Tibial artery (tissue), 4 donors: ENCODE results near the gene CAB39.

ENCODE experiments used
- DNase-seq, 2 donors: peaks; one replicate each; pipeline ENCODE4 v3.0.0-alpha.2; 2019
- H3K27ac ChIP-seq, 2 donors: fragments of 200-600 bp; sonication (generic) in 1 of 2; 1 replicate in 1 of 2; 2 replicates in 1 of 2; pipeline ENCODE4 v1.5.1; 2018 to 2019; ENCODE audit warnings: mild to moderate bottlenecking in 1 of 2
- H3K27me3 ChIP-seq, 2 donors: fragments of 200-600 bp; sonication (generic) in 1 of 2; one replicate each; pipeline versions ENCODE4 v1.5.1 to v1.6.0; 2016 to 2019
- H3K36me3 ChIP-seq, 3 donors: fragments of 200-600 bp; sonication (generic) in 2 of 3; one replicate each; pipeline ENCODE4 v1.5.1; 2016 to 2019; ENCODE audit warnings: mild to moderate bottlenecking in 2 of 3
- H3K4me1 ChIP-seq, 4 donors: fragments of 200-600 bp; sonication (generic) in 2 of 4; 1 replicate in 3 of 4; 2 replicates in 1 of 4; pipeline ENCODE4 v1.5.1; 2016 to 2019
- H3K4me3 ChIP-seq, 2 donors: fragments of 200-600 bp; sonication (generic) in 1 of 2; 1 replicate in 1 of 2; 2 replicates in 1 of 2; pipeline ENCODE4 v1.5.1; 2018 to 2019; ENCODE audit warnings: mild to moderate bottlenecking in 2 of 2
- H3K9me3 ChIP-seq, 3 donors: fragments of 200-600 bp; sonication (generic) in 1 of 3; one replicate each; pipeline ENCODE4 v1.5.1; 2016 to 2019
- intact Hi-C: fragments of 100-400 bp; cut with DNase I; formaldehyde crosslinking; loops from one replicate; pipeline ENCODE4 v1.15.0; 2023; ENCODE audit warnings: low total_unique reads
- TF ChIP-seq, protein P1 (sequence below), 2 experiments: fragments of 200-600 bp in 1 of 2; fragments of 450-650 bp in 1 of 2; IDR thresholded peaks; one replicate each; pipeline ENCODE4 v1.5.1; 2017 to 2019; ENCODE audit warnings: antibody characterized with exemption in 2 of 2, mild to moderate bottlenecking in 1 of 2, moderate library complexity in 1 of 2

Gene CAB39

GRCh38 chr2:230706053-230706521 lies 6.6 kb upstream of the CAB39 start:
- TF ChIP-seq, protein P1, sequence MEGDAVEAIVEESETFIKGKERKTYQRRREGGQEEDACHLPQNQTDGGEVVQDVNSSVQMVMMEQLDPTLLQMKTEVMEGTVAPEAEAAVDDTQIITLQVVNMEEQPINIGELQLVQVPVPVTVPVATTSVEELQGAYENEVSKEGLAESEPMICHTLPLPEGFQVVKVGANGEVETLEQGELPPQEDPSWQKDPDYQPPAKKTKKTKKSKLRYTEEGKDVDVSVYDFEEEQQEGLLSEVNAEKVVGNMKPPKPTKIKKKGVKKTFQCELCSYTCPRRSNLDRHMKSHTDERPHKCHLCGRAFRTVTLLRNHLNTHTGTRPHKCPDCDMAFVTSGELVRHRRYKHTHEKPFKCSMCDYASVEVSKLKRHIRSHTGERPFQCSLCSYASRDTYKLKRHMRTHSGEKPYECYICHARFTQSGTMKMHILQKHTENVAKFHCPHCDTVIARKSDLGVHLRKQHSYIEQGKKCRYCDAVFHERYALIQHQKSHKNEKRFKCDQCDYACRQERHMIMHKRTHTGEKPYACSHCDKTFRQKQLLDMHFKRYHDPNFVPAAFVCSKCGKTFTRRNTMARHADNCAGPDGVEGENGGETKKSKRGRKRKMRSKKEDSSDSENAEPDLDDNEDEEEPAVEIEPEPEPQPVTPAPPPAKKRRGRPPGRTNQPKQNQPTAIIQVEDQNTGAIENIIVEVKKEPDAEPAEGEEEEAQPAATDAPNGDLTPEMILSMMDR (IDR thresholded peaks at IDR 0.05), result no peak
- peaks cover 0 to 7% (median 6%) of the 10 kb centered on the region in 3 donors for H3K9me3 ChIP-seq
- H3K27ac ChIP-seq, result no peak overlapping the region
- no peaks in the 10 kb centered on the region for H3K36me3 ChIP-seq
- no peak for DNase-seq
- intact Hi-C loops, result no loop called here
- no peaks in the 10 kb centered on the region for H3K4me1 ChIP-seq
- H3K4me3 ChIP-seq, result no peak overlapping the region
- H3K27me3 ChIP-seq, result no peaks in the 10 kb centered on the region

DNA sequence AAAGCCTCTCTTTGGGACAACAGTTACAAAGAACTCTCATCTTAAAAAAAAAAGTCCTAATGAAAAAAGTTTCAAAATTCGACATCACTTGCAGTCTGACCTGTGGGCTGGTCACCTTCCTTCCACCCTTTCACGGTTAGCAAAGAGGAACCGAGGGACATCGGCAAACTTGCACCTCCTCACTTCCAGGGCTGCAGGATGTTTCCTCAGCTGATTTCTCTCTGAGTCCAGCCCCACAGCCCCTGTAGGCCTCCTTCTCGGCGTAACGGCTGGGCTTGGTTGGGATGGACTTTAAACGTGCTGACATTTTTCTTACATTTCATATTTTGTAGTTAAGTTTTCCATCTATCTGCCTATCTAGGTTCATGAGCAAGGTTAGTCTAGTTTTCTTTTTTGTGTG lies 5.7 kb upstream of the CAB39 start:
- TF ChIP-seq, protein P1 (IDR thresholded peaks at IDR 0.05), result no peak
- peaks cover 0 to 7% (median 6%) of the 10 kb centered on the region in 3 donors for H3K9me3 ChIP-seq
- H3K27ac ChIP-seq, result no peak overlapping the region
- H3K4me1 ChIP-seq, result peaks cover 0 to 3% (median under 1%) of the 10 kb centered on the region in 4 donors
- intact Hi-C loops, result no loop called here
- H3K36me3 ChIP-seq, result no peaks in the 10 kb centered on the region
- H3K27me3 ChIP-seq, result no peaks in the 10 kb centered on the region
- no peak for DNase-seq
- no peak overlapping the region for H3K4me3 ChIP-seq

- DNase-seq, result no peak
- H3K4me1 ChIP-seq, result peaks cover 0 to 6% (median 2%) of the 10 kb centered on the region in 4 donors
- TF ChIP-seq, protein P1 (IDR thresholded peaks at IDR 0.05), result no peak
- H3K9me3 ChIP-seq, result no peaks in the 10 kb centered on the region
- no peak overlapping the region for H3K27ac ChIP-seq
- intact Hi-C loops, result no loop called here
- H3K36me3 ChIP-seq, result no peaks in the 10 kb centered on the region
- no peak overlapping the region for H3K4me3 ChIP-seq
- H3K27me3 ChIP-seq, result no peaks in the 10 kb centered on the region
Observed at GRCh38 chr2:230708204-230708603, 4.4 kb upstream of the CAB39 start.

- intact Hi-C loops, result no loop called here
Observed at GRCh38 chr2:230711224-230711623, 1.4 kb upstream of the CAB39 start.

GRCh38 chr2:230713331-230714135 lies 891 bp downstream of the CAB39 start:
- peak; percentile 27 to 71 for DNase-seq
- no peaks in the 10 kb centered on the region for H3K27me3 ChIP-seq
- H3K4me3 ChIP-seq, result peak overlapping the region; percentile 77 to 95
- H3K9me3 ChIP-seq, result no peaks in the 10 kb centered on the region
- intact Hi-C loops, result loop anchor here (2.0 kb wide), 1 partner anchor 83 kb away; no protein-coding TSS in a partner anchor
- peaks cover 0 to 44% (median 38%) of the 10 kb centered on the region in 4 donors for H3K4me1 ChIP-seq
- H3K27ac ChIP-seq, result peak overlapping the region; percentile 90 to 94
- H3K36me3 ChIP-seq, result no peaks in the 10 kb centered on the region
- TF ChIP-seq, protein P1 (IDR thresholded peaks at IDR 0.05), result no peak

More at GRCh38 chr2:230711224-230711623, 1.4 kb upstream of the CAB39 start:
- Histone ChIP-seq H3K4me3 (no peak overlapping the region), H3K27ac (no peak overlapping the region), H3K27me3 (no peaks in the 10 kb centered on the region), H3K36me3 (no peaks in the 10 kb centered on the region), H3K4me1 (peaks cover 0 to 27% (median 21%) of the 10 kb centered on the region in 4 donors), H3K9me3 (no peaks in the 10 kb centered on the region)
- no peak for DNase-seq
- TF ChIP-seq, protein P1 (IDR thresholded peaks at IDR 0.05), result no peak
